AG08396 (cell line): Measurements from ENCODE around the gene NAA11.
"Not testable (repeated sequence)": the region's sequence is repeated elsewhere in the genome, so short reads cannot be mapped to it uniquely, and the experiment has no call there.

Source experiments
- DNase-seq: peaks from one replicate; pipeline ENCODE4 v3.0.0; 2012; ENCODE audit warnings: low spot score, mixed read lengths

Gene NAA11

GRCh38 chr4:79308137-79308536 is 17.7 kb downstream of the NAA11 start:
- no peak for DNase-seq

- no peak for DNase-seq
These were observed 19.1 kb downstream of the NAA11 start for GRCh38 chr4:79306795-79307194.

DNA sequence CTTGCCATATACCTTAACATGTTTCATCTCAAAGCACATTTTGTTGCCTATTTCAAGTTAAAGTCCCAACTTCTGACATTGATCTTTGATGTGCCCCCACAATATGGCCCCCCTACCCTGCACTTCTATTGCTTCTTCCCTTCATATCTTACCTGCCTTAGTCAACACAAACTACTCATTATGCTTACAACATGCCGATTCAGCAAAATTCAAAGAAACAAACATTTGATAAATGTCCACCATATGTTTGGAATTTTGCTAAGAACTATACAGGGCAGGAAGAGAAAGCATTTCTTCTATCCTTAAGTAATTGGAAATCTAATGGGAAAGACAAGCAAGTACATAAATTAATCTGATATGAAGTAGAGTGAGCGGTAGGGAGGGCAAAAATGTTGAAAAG is 25.6 kb downstream of the NAA11 start:
- no peak for DNase-seq

DNA sequence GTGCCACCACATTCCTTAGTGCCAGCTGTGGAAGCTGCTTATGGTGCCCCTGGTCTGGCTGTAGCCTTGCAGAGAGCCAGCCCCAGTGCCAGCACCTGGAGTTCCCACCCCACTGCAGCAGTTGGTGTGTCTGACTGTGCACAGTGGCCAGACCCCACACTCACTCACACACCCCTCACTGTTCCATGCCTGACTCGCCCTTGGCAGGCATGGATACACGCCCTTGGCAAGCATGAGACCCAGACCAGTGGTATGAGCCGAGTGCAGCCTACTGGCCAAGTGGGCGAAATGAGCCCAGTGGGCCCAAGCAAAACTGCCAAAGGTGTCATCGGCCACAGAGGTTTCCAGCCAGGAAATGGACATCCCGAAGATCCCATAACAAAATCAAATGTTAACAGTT is 27.4 kb downstream of the NAA11 start:
- no peak for DNase-seq

DNA sequence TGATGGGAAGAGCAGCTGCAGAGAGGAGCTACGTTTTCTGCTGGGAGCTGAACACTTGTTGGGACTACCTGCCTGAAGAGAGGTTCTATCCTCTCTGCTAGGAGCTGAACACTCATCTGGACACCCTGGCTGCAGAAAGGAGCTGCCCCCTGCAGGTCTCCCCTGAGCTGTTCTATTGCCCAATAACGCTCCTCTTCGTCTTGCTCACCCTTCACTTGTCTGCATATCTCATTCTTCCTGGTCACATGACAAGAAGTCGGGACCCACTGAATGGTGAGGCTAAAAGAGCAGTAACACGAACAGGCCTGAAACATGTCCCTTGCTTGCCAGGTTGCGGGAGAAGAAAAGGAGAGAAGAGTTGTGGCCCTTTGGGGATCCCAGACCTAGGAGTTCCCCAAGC is 27.8 kb downstream of the NAA11 start:
- DNase-seq = no peak

GRCh38 chr4:79297479-79297878 is 28.4 kb downstream of the NAA11 start:
- no peak for DNase-seq

- no peak for DNase-seq
These were observed 29.0 kb downstream of the NAA11 start for GRCh38 chr4:79296768-79297428.

GRCh38 chr4:79295086-79295485 is 30.8 kb downstream of the NAA11 start:
- DNase-seq = no peak

GRCh38 chr4:79294064-79294463 is 31.8 kb downstream of the NAA11 start:
- DNase-seq = no peak

GRCh38 chr4:79292008-79292407 is 33.9 kb downstream of the NAA11 start:
- DNase-seq = no peak

DNA sequence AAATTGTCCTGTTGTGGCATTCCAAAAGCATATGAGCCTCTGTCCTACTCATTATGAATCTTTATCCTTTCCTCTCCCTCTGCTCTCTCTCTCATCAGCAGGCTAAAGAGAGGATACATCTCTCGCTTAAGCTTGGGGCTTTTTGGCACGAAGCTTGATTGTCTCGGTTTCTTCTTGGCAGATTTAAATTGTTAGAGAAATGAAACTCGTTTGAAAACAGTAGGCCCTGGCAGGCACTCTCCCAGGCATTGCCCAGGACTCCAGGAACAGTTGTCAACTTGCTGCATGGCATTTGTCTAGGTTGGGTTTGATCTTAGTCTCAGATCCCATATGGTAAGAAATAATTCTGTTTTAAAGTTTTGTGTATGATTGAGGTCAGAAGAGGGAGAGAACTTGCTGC is 35.5 kb downstream of the NAA11 start:
- DNase-seq = no peak

GRCh38 chr4:79288185-79288584 is 37.7 kb downstream of the NAA11 start:
- DNase-seq = no peak

- DNase-seq = no peak
These were observed 38.1 kb downstream of the NAA11 start for GRCh38 chr4:79287718-79288117.

DNA sequence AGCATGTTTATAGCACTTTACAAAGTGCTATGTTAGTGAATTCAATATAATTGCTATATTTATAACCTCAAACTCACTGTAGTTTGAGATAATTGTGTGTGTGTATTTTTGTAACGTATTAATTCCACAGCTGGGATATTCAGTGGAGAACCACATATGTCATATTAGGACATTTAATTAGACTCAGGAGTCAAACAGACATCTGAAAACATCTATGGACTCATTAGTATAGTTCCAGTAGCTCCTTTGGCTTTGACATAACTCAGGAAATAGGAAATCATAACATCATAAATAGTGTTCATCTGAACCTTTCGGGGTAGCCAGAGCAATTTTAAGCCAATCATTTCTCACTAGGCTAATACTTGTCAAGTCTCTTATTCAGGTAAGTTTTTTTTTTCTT is 38.8 kb downstream of the NAA11 start:
- no peak for DNase-seq

DNA sequence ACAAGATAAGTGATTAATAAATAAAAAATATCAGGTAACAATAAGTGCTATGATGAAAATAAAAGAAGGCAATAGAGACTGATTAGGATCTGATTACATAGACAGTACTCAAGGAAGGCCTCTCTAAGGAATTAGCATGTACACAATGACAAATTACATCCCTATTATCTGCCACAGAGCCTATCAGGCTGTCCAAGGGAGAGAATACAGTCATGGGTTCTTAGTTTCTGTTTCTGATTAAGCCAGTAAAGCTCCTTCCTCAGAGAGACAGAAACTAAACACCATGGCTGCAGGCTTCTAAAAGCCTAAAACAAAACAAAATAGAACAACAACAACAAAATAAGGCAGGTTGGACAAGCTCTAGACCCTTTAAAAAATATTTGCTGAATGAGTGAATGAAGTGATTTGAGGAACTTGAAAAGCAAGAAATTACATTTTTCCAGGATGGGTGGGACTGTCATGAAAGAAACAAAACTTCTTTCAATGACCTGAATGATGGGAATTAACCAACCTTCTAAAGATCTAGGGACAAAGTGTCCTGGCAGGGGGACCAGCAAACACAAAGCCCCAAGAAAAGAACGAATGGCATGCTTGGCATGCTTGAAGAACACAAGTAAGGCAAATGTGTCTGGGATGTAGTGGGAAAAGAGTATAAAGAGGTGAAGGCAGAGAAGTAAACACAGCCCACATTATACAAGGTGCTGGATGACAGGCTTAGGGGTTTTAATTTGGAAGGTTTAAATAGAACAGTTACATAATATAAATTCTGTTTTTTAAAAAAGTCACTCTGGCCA is 44.1 kb downstream of the NAA11 start:
- DNase-seq = no peak

DNA sequence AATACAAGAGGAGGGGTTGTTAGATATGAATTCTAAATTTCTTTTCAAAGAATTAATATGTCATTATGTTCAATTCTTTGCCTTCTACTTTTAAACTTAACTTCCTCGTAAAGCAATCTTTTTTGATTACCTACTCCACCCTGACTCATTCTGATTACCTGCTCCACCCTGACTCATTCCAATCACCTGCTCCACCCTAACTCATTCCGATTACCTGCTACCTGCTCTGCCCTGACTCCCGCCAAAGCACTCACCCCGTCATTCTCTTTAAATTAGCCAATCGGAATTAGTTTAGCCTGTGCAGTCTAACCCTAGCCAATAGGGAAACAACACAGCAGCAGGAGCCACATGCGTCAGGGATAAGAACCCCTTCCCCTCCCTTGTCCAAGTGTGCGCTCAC is 48.4 kb downstream of the NAA11 start:
- not testable (repeated sequence) for DNase-seq

- no peak for DNase-seq
These were observed 51.9 kb downstream of the NAA11 start for GRCh38 chr4:79273915-79274314.

DNA sequence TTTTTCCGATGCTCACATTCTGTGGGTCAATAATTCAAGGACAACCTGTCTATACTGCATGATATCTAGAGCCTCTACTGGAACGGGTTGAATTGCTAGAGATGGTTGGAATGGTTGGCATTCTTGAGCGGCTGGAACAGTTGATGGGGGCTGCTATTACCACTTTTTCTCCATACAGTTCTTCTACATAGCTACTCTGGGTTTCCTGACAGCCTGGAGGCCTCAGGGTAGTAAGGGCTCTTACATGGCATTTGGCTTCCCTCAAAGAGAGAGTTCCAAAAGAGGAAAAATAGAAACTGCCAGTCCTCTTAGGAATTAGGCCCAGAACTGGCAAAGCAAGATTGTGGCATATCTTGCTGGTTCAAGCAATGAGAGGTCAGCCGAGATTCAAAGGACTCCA is 53.1 kb downstream of the NAA11 start:
- DNase-seq = no peak

GRCh38 chr4:79272126-79272525 is 53.7 kb downstream of the NAA11 start:
- DNase-seq = no peak

GRCh38 chr4:79267671-79268070 is 58.2 kb downstream of the NAA11 start:
- DNase-seq = no peak
